Measurements from ENCODE around the gene GRP.

- TF ChIP-seq CTCF (IDR thresholded peaks at IDR 0.05), result no peak
- no peak for TF ChIP-seq POLR2A (IDR thresholded peaks at IDR 0.05)
These were observed 19.2 kb upstream of the GRP start for GRCh38 chr18:59200787-59201186.
